Esophagus (tissue), 2 donors: ENCODE data around the gene DEFB125. TPM values are rescaled to one million over a fixed set of nuclear protein-coding genes. Genes with fewer than 3 reads are reported as not detected.

Experiments
- H3K27ac ChIP-seq, 2 donors: one replicate each; pipeline ENCODE4 v1.5.1; 2013; ENCODE audit warnings: low read depth in 2 of 2, mild to moderate bottlenecking in 2 of 2, inconsistent platforms in 1 of 2, low read length in 1 of 2, moderate library complexity in 1 of 2
- H3K27me3 ChIP-seq, 2 donors: one replicate each; pipeline ENCODE4 v1.6.1; 2013; ENCODE audit warnings: low read length in 2 of 2, control low read depth in 1 of 2, mild to moderate bottlenecking in 1 of 2; ENCODE audit not compliant: insufficient read depth in 2 of 2, control insufficient read depth in 1 of 2
- H3K36me3 ChIP-seq, 2 donors: one replicate each; pipeline ENCODE4 v1.6.1; 2013; ENCODE audit warnings: low read length in 1 of 2; ENCODE audit not compliant: control insufficient read depth in 2 of 2, insufficient read depth in 2 of 2
- H3K4me1 ChIP-seq, 2 donors: one replicate each; pipeline ENCODE4 v1.6.1; 2013; ENCODE audit warnings: low read length in 1 of 2; ENCODE audit not compliant: control insufficient read depth in 2 of 2, insufficient read depth in 2 of 2
- H3K4me3 ChIP-seq, 2 donors: one replicate each; pipeline ENCODE4 v1.5.1; 2013; ENCODE audit warnings: low read length in 2 of 2, mild to moderate bottlenecking in 2 of 2, low read depth in 1 of 2, moderate library complexity in 1 of 2
- H3K9me3 ChIP-seq, 2 donors: one replicate each; pipeline ENCODE4 v1.6.1; 2013; ENCODE audit warnings: mild to moderate bottlenecking in 2 of 2, low read depth in 1 of 2, low read length in 1 of 2, moderate library complexity in 1 of 2; ENCODE audit not compliant: control insufficient read depth in 2 of 2, insufficient read depth in 1 of 2
- WGBS, 2 donors: extraction: QIAGEN DNeasy Blood & Tissue Kit; methylation state at CpG; one replicate each; pipeline ENCODE4 v1.1.7; 2013; 5-methylcytosine and 5-hydroxymethylcytosine counted together
- polyA plus RNA-seq, 2 donors: library from polyadenylated mRNA; stranded (reverse); fragments of 200-250 nt; gene quantifications; one replicate each; pipeline ENCODE4 v1.2.3, GENCODE V29; 2013
- donor health status: healthy with polysubstance abuse.
- donor health status: Bipolar disorder and iron deficiency.

Gene DEFB125
- polyA plus RNA-seq, 2 donors: not detected

DNA sequence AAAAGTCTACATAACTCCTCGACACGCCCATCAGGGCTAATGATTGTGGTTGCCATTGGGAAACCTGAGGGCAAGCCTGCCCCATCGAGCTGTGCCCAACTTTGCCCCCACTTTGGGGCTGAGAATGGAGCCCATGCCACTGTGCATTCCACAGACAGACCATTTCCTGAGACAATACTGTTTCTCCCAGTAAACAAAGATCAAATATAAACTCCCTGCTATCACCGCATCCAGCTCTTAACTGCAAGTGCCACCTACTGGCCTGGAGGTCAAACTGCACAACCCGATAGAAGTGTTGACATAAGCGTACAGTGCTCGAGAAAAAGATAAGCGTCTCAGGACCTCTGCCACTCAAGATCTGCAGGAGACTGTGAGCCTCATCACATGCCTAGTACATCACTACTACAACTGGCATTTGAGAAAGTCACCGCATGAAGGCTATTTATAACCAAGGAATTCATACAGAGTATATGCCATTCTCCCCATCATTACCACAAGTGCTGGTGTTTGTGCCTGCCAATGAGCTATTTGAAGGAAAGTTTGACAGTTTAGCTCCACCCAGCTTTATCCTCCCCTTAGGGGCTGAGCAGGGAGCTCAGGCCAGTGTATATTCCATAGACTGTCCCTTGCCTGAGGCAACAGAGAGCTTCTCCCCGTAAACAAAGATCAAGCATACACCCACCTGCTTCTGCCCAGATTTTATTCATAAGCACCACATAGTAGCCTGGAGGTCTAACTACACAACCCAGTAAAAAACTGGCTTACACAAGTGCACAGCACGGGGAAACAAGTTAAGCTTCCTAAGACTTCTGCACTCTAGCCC is 50.4 kb downstream of the DEFB125 start:
- Histone ChIP-seq H3K4me1 (no peaks in the 10 kb centered on the region), H3K27me3 (peaks cover 0 to 2% of the 10 kb centered on the region in 2 donors), H3K4me3 (no peak overlapping the region), H3K27ac (no peak overlapping the region), H3K36me3 (no peaks in the 10 kb centered on the region), H3K9me3 (no peaks in the 10 kb centered on the region)
- WGBS, 2 donors: 77 to 80% methylated on average over 11 of the region's 11 CpGs

DNA sequence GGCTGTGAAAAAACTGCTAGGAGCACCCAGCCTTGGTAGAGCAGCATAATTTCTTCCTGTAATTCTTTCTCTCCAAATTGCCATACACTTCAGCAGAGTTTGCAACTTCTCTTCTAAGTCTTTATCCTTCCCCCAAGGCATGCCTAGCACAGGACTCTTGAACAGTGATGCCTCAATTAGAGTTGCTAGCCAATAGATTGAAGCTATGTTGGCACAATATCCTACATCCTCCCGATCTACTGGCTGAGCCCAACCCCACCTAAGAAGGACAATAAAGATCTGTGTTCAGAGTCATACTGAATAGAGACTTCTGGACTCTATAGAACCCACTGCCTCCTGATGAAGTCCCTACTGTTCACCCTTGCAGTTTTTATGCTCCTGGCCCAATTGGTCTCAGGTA is 54.8 kb downstream of the DEFB125 start, which contains the start of gene DEFB126:
TSS of gene DEFB126 (plus strand) at position 301 of the 400 bp plus-strand sequence. CDS start at position 340, 39 bp downstream.
- peaks cover 0 to 6% of the 10 kb centered on the region in 2 donors for H3K27me3 ChIP-seq
- 34 to 41% methylated on average over 1 of the region's 1 CpG for WGBS, 2 donors
- H3K4me1 ChIP-seq: no peaks in the 10 kb centered on the region

DNA sequence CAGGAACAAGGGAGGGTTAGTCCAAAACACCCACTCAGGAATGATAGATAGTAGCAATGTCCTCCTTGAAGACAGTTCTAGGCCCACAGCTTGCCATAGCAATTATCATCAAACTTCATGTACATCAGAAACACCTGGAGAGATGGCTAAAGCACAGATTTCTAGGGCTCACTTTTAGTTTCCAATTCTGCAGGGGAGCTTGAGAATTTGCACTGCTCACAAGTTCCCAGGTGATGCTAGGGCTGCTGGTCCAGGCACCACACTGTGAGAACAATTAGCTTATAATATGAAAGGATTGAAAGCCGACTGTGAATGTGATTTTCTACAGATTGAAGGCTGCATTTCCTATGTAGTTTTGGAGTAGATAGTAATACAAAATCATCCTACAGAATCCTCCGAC is 58.4 kb downstream of the DEFB125 start:
- Histone ChIP-seq H3K4me1 (no peaks in the 10 kb centered on the region), H3K36me3 (no peaks in the 10 kb centered on the region), H3K27me3 (peaks cover 0 to 4% of the 10 kb centered on the region in 2 donors), H3K27ac (no peak overlapping the region), H3K4me3 (no peak overlapping the region), H3K9me3 (no peaks in the 10 kb centered on the region)
- WGBS, 2 donors: 57 to 63% methylated on average over 2 of the region's 2 CpGs

More for the DNA sequence above, 54.8 kb downstream of the DEFB125 start, which contains the start of gene DEFB126:
- H3K4me3 ChIP-seq: no peak within 1 kb of the TSS
- no peak within 1 kb of the TSS for H3K27ac ChIP-seq
- no peaks in the 10 kb centered on the region for H3K36me3 ChIP-seq
- H3K9me3 ChIP-seq: no peaks in the 10 kb centered on the region

Other genes starting within 250 kb of the DEFB125 start
- gene DEFB126, start 54.9 kb downstream of the DEFB125 start, polyA plus RNA-seq: not detected
- not detected for gene DEFB127, start 69.8 kb downstream of the DEFB125 start, polyA plus RNA-seq
- not detected for gene DEFB128, start 102.0 kb downstream of the DEFB125 start, polyA plus RNA-seq
- gene DEFB129, start 139.6 kb downstream of the DEFB125 start, polyA plus RNA-seq: not detected
- not detected for gene DEFB132, start 170.1 kb downstream of the DEFB125 start, polyA plus RNA-seq
- 1 to 10 TPM; 1.9 TPM for gene C20orf96, start 203.1 kb downstream of the DEFB125 start, polyA plus RNA-seq
- 1 to 10 TPM; 5.7 to 6.2 TPM for gene ZCCHC3, start 209.9 kb downstream of the DEFB125 start, polyA plus RNA-seq
- 1 to 10 TPM; 2.2 to 2.4 TPM for gene SOX12, start 237.9 kb downstream of the DEFB125 start, polyA plus RNA-seq